HG03432 (cell line): ENCODE measurements around the gene DMAC2L.
A peak's percentile ranks its signal among the peaks of the same experiment; 100 is the strongest.
"Not testable (repeated sequence)": the region's sequence is repeated elsewhere in the genome, so short reads cannot be mapped to it uniquely, and the experiment has no call there.

Experiments used
- ATAC-seq: cut with Tn5 transposase; IDR thresholded peaks from one replicate; pipeline ENCODE4 v1.9.1; 2021; ENCODE audit warnings: mild to moderate bottlenecking, moderate library complexity; ENCODE audit not compliant: unreplicated experiment

DMAC2L gene

GRCh38 chr14:50353126-50353525 is 41.0 kb downstream of the DMAC2L start:
- no peak for ATAC-seq

DNA sequence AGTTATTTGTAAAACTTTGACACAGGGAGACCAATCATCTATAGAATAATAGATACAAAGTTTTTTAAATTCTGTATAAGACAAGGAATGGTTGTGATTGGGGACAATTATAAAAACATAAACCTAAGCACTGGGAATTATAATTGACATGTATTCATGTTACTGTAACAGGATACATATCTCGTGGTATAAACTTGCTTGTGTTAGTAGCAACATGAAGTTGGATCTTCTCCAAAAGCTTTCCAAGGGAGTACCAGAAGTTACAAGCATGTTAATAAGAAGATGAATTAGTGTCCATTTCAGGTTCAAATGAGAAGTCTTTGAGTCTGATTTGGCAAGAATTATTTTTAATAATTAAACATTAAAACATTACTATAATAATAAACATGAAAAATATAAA is 42.4 kb downstream of the DMAC2L start:
- ATAC-seq: no peak

DNA sequence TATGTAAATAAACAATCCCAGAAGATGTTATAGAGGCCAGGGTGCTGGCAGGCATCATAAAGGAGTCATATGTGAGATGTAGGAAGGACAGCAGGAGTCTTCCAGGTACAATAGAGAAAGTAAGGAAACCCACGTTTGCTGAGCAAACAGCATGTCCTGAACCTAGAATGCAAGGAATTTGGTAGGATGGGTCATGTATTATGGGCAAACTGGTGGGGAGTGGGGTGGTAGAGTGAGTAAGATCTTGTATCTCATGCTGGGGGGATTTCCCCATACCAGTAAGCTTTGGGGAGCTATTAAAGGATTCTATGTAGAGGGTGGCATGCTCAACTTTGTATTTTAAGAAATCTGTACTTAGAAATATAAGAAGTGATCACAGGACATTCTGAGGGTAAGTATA is 43.6 kb downstream of the DMAC2L start:
- no peak for ATAC-seq

- not testable (repeated sequence) for ATAC-seq
These were observed 44.2 kb downstream of the DMAC2L start for GRCh38 chr14:50356283-50356682.

GRCh38 chr14:50357124-50357523 is 45.0 kb downstream of the DMAC2L start:
- no peak for ATAC-seq

GRCh38 chr14:50357753-50358395 is 45.8 kb downstream of the DMAC2L start:
- no peak for ATAC-seq

- no peak for ATAC-seq
These were observed 47.5 kb downstream of the DMAC2L start for GRCh38 chr14:50359631-50360030.

DNA sequence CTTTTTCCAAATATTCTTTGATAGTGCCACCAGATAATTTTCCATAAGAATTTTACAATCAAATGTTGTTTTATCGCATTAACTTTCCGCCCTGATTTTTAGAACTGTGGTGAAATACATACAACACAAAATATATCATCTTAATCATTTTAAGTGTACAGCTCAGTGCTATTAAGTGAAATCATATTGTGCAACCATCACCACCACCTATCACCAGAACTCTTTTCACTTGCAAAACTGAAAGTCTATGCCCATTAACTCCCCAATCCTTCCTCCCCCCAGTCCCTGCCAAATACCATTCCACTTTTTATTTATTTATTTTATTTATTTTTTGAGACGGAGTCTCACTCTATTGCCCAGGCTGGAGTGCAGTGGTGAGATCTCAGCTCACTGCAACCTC is 48.0 kb downstream of the DMAC2L start:
- ATAC-seq: no peak

- ATAC-seq: no peak
These were observed 48.7 kb downstream of the DMAC2L start for GRCh38 chr14:50360851-50361250.

DNA sequence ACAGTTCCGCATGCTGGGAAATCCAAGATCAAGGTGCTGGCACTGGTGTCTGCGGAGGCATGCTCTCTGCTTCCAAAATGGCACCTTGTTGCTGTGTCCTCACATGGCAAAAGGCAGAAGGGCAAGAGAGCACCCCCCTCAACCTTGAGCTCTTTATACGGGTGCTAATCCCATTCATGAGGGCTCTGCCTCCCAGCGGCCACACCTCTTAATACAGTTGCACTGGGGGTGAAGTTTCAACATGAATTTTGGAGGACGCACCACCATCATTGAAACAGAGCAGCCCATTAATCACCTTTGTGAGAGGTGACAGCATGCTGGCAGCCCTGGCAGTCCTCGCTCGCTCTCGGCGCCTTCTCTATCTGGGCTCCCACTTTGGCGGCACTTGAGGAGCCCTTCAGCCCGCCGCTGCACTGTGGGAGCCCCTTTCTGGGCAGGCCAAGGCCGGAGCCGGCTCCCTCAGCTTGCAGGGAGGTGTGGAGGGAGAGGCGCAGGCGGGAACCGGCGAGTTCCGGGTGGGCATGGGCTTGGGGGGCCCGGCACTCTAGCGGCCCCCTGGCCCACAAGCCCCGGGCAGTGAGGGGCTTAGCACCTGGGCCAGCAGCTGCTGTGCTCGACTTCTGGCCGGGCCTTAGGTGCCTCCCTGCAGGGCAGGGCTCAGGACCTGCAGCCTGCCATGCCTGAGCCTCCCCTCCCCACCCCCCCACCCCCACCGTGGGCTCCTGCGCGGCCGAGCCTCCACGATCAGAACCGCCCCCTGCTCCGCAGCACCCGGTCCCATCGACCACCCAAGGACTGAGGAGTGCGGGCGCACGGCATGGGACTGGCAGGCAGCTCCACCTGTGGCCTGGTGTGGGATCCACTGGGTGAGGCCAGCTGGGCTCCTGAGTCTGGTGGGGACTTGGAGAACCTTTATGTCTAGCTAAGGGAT is 49.6 kb downstream of the DMAC2L start:
- not testable (repeated sequence) for ATAC-seq

DNA sequence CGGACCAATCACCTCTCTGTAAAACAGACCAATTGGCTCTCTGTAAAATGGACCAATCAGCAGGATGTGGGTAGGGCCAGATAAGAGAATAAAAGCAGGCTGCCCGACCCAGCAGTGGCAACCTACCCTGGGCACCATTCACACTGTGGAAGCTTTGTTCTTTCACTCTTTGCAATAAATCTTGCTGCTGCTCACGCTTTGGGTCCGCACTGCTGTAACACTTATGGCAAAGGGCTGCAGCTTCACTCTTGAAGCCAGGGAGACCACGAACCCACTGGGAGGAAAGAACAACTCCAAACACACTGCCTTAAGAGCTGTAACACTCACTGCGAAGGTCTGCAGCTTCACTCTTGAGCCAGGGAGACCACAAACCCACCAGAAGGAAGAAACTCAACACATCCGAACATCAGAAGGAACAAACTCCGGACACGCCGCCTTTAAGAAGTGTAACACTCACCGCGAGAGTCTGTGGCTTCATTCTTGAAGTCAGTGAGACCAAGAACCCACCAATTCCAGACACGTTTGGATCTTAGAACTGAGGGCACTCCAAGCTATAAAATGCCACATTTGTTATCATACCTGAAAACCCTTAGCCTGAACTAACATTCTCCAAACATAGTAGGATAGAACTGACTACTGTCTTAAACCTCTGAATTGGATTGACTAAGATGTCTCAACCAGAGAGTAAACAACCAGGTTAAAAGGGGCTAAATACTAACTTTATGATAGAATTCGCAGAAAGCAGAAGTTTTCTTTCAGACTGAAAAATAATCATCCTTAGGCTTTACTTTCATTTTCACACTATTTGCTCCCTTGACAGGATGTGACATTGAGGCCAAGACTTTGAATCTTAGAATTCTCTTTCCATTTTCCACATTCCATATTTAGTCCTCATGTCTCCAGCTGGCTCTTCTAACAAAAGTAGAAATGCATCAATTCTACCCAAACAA is 50.9 kb downstream of the DMAC2L start:
- peak; percentile 22 for ATAC-seq

DNA sequence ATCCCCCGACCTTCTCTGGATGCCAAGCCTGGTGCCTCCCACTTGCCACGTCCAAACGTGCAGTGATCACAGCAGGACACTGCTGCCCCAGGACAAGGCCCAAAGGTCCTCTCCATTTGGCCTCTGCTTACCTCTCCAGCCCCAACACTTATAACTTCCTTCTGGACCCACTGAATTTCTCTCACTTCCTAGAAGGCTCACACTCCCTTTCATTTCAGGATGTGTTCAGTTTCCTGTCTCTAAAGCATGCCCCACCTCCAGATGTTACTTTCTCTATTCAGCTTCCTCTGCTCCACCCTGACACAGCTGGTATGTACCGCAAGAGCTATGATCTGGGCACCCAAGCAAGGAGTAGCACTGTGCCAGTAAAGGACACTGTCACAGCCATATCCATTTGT is 51.6 kb downstream of the DMAC2L start:
- ATAC-seq: peak; percentile 97

- no peak for ATAC-seq
These were observed 52.7 kb downstream of the DMAC2L start for GRCh38 chr14:50364792-50365191.

DNA sequence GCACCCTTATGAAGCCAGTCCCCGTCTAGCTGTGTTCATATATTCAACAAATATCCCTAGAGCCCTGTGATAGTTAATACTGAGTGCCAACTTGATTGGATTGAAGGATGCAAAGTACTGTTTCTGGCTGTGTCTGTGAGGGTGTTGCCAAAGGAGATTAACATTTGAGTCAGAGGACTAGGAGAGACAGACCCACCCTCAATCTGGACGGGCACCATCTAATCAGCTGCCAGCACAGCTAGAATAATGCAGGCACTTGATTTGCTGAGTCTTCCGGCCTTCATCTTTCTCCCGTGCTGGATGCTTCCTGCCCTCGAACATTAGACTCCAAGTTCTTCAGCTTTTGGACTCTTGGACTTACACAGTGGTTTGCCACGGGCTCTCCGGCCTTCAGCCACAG is 53.4 kb downstream of the DMAC2L start:
- ATAC-seq: not testable (repeated sequence)

DNA sequence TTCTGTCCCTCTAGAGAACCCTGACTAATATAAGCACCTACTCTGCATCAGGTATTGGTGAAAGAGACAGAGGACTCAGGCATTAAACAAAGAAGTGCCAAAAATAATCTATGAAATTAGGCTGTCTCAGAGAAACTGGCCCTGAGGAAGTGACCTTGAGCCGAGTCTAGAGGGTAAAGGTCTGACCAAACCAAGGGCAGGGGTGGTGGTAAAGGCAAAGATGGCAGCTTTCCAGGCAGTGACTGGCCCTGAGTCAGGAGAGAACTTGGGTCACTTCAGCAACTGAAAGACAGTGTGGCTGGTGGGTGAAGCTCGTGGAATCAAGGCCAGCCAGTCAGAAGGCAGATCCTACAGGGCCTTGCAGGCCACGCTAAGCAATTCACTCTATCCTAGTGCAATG is 54.0 kb downstream of the DMAC2L start:
- no peak for ATAC-seq

GRCh38 chr14:50366589-50366988 is 54.5 kb downstream of the DMAC2L start:
- no peak for ATAC-seq

GRCh38 chr14:50371546-50371945 is 59.4 kb downstream of the DMAC2L start:
- no peak for ATAC-seq

DNA sequence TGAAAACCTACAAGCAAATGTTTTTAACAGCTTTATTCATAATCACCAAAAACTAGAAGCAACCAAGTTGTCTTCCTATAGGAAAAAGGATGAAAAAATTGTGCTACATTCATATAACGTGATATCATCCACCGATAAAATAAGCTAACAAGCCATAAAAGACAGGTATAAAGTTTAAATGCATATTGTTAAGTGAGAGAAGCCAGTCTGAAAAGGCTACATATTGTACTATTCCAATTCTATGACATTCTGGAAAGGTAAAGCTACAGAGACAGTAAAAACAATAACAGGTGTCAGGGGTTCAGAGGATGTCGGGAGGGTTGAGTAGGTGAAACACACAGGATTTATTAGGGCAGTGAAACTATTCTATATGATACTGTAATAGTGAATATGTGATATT is 61.8 kb downstream of the DMAC2L start:
- no peak for ATAC-seq

- ATAC-seq: no peak
These were observed 63.6 kb downstream of the DMAC2L start for GRCh38 chr14:50375760-50376159.
